Testis (tissue), 3 donors: ENCODE measurements around the gene TNFAIP8L1. TPM values are rescaled to one million over a fixed set of nuclear protein-coding genes. Genes with fewer than 3 reads are reported as not detected.
"Not testable (repeated sequence)": the region's sequence is repeated elsewhere in the genome, so short reads cannot be mapped to it uniquely, and the experiment has no call there.

Experiments
- DNase-seq: peaks from one replicate; pipeline ENCODE4 v3.0.0-alpha.2; 2019
- H3K27ac ChIP-seq, 2 donors: fragments of 200-600 bp; sonication (generic); one replicate each; pipeline ENCODE4 v1.5.1; 2019
- H3K27me3 ChIP-seq: fragments of 200-600 bp; sonication (generic); one replicate; pipeline ENCODE4 v1.5.1; 2019
- H3K36me3 ChIP-seq: fragments of 200-600 bp; sonication (generic); one replicate; pipeline ENCODE4 v1.5.1; 2017; ENCODE audit warnings: low read depth; ENCODE audit errors: missing control alignments
- H3K4me1 ChIP-seq: fragments of 200-600 bp; sonication (generic); one replicate; pipeline ENCODE4 v1.5.1; 2019
- H3K4me3 ChIP-seq, 2 donors: fragments of 200-600 bp; sonication (generic); one replicate each; pipeline ENCODE4 v1.5.1; 2017 to 2019
- H3K9me3 ChIP-seq: fragments of 200-600 bp; sonication (generic); one replicate; pipeline ENCODE4 v1.5.1; 2017
- POLR2A ChIP-seq: fragments of 450-650 bp; IDR thresholded peaks from one replicate; pipeline ENCODE4 v1.6.1; 2017; ENCODE audit warnings: antibody characterized with exemption, mild to moderate bottlenecking, moderate library complexity
- WGBS, 2 donors: methylation state at CpG; one replicate each; pipeline ENCODE4 v1.1.5; 2018; 5-methylcytosine and 5-hydroxymethylcytosine counted together
- intact Hi-C: fragments of 100-400 bp; cut with DNase I; formaldehyde crosslinking; loops from one replicate; pipeline ENCODE4 v1.15.1; 2023; ENCODE audit warnings: low total_unique reads
- polyA plus RNA-seq: library from polyadenylated mRNA; stranded (reverse); fragments of 350-450 nt; fragmentation: Illumina TruSeq; extraction: RNeasy Lipid Tissue Mini Kit (QIAGEN cat#74804); gene quantifications from one replicate; pipeline ENCODE4 v1.2.3, GENCODE V29; 2014; ENCODE audit warnings: low read depth, low replicate concordance; ENCODE audit not compliant: insufficient read depth
- total RNA-seq, 2 donors: library from RNA; depleted of rRNA; stranded (reverse); fragments of >200 nt; gene quantifications; one replicate each; pipeline ENCODE4 v1.2.3, GENCODE V29; 2016
- TF ChIP-seq, protein P1 (sequence below), 3 experiments: fragments of 450-650 bp in 2 of 3; fragments of 200-600 bp in 1 of 3; sonication (generic) in 1 of 3; IDR thresholded peaks; one replicate each; pipeline ENCODE4 v1.5.1; 2016 to 2019; ENCODE audit warnings: antibody characterized with exemption in 3 of 3, mild to moderate bottlenecking in 2 of 3, moderate library complexity in 1 of 3

Gene TNFAIP8L1
- total and polyA plus RNA-seq, 3 donors from 2014 or later: 9.7 to 15.9 (median 13.4) TPM

DNA sequence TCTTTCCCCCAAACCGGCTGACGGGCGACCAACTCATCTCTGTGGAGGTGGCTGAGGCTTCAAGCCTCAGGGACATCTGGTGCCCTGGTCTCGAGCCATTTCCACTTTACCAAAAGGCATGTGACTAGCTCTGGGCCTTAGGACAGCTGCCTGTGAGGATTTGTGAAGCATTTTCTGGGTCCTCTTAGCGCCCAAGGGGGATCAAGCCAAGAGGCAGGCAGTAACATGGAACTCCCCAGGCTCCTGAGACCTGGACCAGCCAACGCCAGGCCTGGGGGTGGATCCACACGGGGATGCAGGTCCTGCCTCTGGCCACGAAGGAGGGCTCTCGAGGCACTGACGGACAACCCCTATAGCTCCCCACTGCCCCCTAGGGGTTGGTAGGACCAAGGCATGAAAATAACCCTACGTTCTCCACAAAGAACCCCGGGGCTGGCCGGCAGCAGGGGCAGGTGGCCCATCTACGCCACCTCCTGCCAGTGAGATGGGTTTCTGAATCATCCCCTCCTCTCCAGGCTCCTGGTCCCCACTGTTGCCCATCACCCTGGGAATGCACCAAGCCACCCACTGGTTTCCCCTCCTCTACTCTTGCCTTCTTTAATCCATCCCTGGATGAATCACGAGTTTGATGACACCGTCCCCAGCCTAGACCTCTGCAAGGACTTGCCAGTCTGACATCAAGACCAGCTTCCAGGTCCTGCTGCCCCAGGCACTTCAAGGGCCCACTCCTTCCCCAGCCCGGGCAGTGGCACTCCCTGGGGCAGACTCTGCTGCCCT lies 37.8 kb downstream of the TNFAIP8L1 start:
- Histone ChIP-seq H3K36me3 (no peaks in the 10 kb centered on the region), H3K9me3 (no peaks in the 10 kb centered on the region), H3K4me1 (no peaks in the 10 kb centered on the region), H3K27ac (no peak overlapping the region), H3K4me3 (no peak overlapping the region), H3K27me3 (no peaks in the 10 kb centered on the region)
- intact Hi-C loops: no loop called here
- no peak for TF ChIP-seq POLR2A
- TF ChIP-seq, protein P1, sequence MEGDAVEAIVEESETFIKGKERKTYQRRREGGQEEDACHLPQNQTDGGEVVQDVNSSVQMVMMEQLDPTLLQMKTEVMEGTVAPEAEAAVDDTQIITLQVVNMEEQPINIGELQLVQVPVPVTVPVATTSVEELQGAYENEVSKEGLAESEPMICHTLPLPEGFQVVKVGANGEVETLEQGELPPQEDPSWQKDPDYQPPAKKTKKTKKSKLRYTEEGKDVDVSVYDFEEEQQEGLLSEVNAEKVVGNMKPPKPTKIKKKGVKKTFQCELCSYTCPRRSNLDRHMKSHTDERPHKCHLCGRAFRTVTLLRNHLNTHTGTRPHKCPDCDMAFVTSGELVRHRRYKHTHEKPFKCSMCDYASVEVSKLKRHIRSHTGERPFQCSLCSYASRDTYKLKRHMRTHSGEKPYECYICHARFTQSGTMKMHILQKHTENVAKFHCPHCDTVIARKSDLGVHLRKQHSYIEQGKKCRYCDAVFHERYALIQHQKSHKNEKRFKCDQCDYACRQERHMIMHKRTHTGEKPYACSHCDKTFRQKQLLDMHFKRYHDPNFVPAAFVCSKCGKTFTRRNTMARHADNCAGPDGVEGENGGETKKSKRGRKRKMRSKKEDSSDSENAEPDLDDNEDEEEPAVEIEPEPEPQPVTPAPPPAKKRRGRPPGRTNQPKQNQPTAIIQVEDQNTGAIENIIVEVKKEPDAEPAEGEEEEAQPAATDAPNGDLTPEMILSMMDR (IDR thresholded peaks at IDR 0.05): peak; percentile 11 to 43 (median 27)
- 62 to 65% methylated on average over 16 to 17 of the region's 17 CpGs for WGBS, 2 donors
- peak; percentile 60 for DNase-seq

DNA sequence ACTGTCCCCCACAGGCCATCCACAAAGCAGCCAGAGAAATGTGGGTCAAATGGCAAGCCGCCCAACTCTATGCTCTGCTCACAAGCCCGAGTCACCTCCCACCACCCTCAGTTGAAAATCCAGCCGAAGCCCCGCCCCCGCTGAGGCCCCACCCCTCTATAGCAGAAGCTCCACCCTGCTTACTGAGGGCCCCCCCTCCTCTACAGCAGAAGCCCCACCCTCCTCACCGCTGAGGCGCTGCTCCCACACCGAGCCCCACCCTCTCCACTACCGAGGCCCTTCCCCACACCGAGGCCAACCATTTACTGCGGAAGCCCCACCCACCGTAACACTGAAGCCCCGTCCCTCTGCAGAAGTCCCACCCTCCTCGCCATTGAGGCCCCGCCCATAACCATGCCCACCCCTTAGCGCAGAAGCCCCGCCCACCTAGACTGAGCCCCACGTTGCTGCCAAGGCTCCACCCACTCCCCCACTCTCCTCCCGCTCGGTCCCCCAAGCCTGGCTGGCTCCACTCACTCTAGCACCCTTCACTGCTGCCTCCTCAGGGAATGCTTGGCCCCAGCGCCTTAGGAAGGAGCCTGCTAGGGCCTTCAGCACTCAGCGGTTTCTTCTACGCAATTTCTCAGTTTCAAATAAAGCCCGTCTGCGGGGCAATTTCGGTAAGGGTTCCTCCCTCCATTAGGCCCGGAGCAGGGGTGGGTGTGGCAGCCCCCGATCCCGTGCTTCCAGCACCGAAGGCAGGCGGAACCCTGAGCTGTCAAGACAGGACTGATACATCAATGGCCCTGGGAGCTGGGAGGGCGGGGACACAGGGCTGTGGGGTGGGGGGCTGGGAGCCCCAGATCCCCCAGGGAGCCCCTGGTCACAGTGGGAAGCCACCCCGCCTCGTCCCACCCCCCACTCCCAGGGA lies 39.8 kb downstream of the TNFAIP8L1 start:
- no peak overlapping the region for H3K27ac ChIP-seq
- H3K9me3 ChIP-seq: no peaks in the 10 kb centered on the region
- H3K4me3 ChIP-seq: peak overlapping the region in 1 of 2 donors; percentile 50
- intact Hi-C loops: no loop called here
- no peaks in the 10 kb centered on the region for H3K36me3 ChIP-seq
- no peak for TF ChIP-seq POLR2A
- TF ChIP-seq, protein P1 (IDR thresholded peaks at IDR 0.05): no peak
- 62 to 64% methylated on average over 30 to 34 of the region's 34 CpGs for WGBS, 2 donors
- H3K4me1 ChIP-seq: no peaks in the 10 kb centered on the region
- DNase-seq: peak; percentile 69
- no peaks in the 10 kb centered on the region for H3K27me3 ChIP-seq

DNA sequence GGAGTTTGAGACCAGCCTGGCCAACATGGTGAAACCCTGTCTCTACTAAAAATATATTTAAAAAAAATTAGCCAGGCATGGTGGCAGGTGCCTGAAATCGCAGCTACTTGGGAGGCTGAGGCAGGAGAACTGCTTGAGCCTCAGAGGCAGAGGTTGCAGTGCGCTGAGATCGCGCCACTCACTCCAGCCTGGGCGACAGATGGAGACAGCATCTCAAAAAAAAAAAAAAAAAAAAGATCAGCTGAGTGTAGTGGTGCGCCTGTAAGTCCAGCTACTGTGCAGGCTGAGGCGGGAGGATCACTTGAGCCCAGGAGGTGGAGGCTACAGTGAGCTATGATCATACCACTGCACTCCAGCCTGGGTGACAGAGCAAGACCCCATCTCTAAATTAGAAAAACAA lies 40.7 kb downstream of the TNFAIP8L1 start:
- H3K36me3 ChIP-seq, intact Hi-C loops, H3K4me3 ChIP-seq, H3K4me1 ChIP-seq, DNase-seq, H3K27ac ChIP-seq, H3K9me3 ChIP-seq, H3K27me3 ChIP-seq: not testable (repeated sequence)
- WGBS, 2 donors: 87 to 97% methylated on average over 7 of the region's 7 CpGs

DNA sequence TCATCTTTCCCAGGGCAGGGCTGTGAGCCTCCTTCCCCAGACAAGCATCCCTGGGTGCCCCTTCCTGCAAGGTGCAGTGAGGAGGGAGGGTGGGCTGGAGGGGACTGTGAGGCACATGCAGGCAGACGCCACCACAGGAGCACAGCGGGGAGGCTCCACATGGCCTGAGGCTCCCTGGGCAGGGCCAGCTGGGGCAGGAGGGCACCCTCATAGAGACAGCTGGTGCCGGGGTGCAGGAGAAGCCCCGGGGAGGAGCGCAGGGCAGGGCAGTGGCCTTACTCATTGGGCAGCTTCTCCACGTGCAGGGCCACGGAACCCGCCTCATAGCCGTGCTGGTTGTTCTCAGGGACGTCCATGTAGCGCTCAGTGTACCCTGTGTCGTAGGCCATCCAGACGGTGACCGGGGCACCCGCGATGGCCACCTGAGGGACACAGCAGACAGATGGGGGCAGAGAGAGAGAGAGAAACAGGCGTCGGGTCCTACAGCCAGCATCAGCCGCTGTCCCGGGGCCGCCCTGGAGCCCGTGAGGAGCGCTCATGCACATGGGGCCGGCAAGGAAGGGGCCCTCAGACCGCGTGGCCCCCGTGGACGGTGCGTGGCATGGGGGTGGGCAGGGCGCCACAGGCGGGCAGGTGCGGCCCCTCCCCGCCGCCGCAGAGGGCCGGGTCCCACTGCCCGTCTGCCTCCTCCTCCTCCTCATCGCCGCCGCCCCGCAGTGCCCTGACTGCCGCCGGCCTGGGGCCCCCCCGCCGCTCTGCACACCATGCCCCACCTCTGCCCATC lies 43.3 kb downstream of the TNFAIP8L1 start:
- no peak overlapping the region for H3K27ac ChIP-seq
- 91 to 98% methylated on average over 30 to 45 of the region's 45 CpGs for WGBS, 2 donors
- TF ChIP-seq, protein P1 (IDR thresholded peaks at IDR 0.05): no peak
- TF ChIP-seq POLR2A: no peak
- H3K4me3 ChIP-seq: no peak overlapping the region
- H3K4me1 ChIP-seq: no peaks in the 10 kb centered on the region
- no peaks in the 10 kb centered on the region for H3K27me3 ChIP-seq
- no peaks in the 10 kb centered on the region for H3K9me3 ChIP-seq
- no peaks in the 10 kb centered on the region for H3K36me3 ChIP-seq
- no peak for DNase-seq
- intact Hi-C loops: no loop called here
